ENCODE data around the gene TRIM32.

TRIM32 gene

DNA sequence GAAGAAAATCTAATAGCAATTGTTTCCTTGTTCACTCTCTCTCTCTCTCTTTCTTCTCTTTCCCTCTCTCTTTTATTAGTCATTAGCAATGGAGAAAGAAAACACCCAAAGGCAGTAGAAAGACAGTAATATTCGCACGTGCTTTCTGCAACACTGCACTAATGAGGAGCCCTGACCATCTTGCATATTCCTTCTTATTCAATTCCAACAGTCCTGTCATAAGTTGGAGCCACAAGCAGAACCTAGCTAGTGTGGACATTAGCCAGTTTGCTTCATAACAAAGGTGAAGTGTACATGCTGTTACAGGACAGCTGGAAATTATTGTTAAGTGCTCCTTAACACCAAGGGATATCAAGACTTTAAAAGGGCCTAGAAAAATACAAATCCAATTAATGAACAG is 63.4 kb downstream of the TRIM32 start:
- H4K20me1 ChIP-seq (ENCODE audit: insufficient read depth, low read length, poor library complexity, severe bottlenecking) = no peaks in the 10 kb centered on the region
- no peaks in the 10 kb centered on the region for H3K9me2 ChIP-seq (replicated peaks; ENCODE audit: low read depth, low read length)
- no peaks in the 10 kb centered on the region for H3F3A ChIP-seq (ENCODE audit: low read depth)
- TF ChIP-seq, protein P1, sequence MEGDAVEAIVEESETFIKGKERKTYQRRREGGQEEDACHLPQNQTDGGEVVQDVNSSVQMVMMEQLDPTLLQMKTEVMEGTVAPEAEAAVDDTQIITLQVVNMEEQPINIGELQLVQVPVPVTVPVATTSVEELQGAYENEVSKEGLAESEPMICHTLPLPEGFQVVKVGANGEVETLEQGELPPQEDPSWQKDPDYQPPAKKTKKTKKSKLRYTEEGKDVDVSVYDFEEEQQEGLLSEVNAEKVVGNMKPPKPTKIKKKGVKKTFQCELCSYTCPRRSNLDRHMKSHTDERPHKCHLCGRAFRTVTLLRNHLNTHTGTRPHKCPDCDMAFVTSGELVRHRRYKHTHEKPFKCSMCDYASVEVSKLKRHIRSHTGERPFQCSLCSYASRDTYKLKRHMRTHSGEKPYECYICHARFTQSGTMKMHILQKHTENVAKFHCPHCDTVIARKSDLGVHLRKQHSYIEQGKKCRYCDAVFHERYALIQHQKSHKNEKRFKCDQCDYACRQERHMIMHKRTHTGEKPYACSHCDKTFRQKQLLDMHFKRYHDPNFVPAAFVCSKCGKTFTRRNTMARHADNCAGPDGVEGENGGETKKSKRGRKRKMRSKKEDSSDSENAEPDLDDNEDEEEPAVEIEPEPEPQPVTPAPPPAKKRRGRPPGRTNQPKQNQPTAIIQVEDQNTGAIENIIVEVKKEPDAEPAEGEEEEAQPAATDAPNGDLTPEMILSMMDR (conservative IDR thresholded peaks at IDR 0.05; ENCODE audit: low read length) = no peak
- TF ChIP-seq EZH2phosphoT487 (IDR thresholded peaks at IDR 0.05; ENCODE audit: borderline replicate concordance) = no peak
- H2AFZ ChIP-seq (ENCODE audit: low read length) = no peak overlapping the region
- H3K79me2 ChIP-seq (ENCODE audit: insufficient read depth, low read length) = no peaks in the 10 kb centered on the region
- no peak overlapping the region for H3K4me3 ChIP-seq (ENCODE audit: low read length, poor library complexity, severe bottlenecking)
- H3K9ac ChIP-seq (ENCODE audit: low read depth, low read length, poor library complexity, severe bottlenecking) = no peak overlapping the region
- no peaks in the 10 kb centered on the region for H3K27me3 ChIP-seq (ENCODE audit: insufficient read depth, low read length, poor library complexity, severe bottlenecking)
- no peaks in the 10 kb centered on the region for H3K36me3 ChIP-seq (ENCODE audit: insufficient read depth, low read length)
- H3K4me2 ChIP-seq (ENCODE audit: low read depth, low read length, poor library complexity, severe bottlenecking) = no peak overlapping the region
- no peaks in the 10 kb centered on the region for H3K4me1 ChIP-seq (ENCODE audit: insufficient read depth, low read length, poor library complexity, severe bottlenecking)
- H3K9me3 ChIP-seq (ENCODE audit: insufficient read depth, low read depth, low read length) = no peaks in the 10 kb centered on the region; the same call in 1 of the 2 replicates

All from Loucy (cell line).